ENCODE measurements around the gene UBAC1. TPM values are rescaled to one million over a fixed set of nuclear protein-coding genes. Genes with fewer than 3 reads are reported as not detected.
A peak's percentile ranks its signal among the peaks of the same experiment; 100 is the strongest.

UBAC1 gene, protein sequence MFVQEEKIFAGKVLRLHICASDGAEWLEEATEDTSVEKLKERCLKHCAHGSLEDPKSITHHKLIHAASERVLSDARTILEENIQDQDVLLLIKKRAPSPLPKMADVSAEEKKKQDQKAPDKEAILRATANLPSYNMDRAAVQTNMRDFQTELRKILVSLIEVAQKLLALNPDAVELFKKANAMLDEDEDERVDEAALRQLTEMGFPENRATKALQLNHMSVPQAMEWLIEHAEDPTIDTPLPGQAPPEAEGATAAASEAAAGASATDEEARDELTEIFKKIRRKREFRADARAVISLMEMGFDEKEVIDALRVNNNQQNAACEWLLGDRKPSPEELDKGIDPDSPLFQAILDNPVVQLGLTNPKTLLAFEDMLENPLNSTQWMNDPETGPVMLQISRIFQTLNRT
- total RNA-seq, result 49.3 and 51.9 TPM in 2 replicates
- long read RNA-seq, transcript UBAC1-201 (10 exons, 1,867 nt), result major isoform, 19 of 26 reads
- long read RNA-seq, partial matches to known transcripts, result 4 of 26 reads
- long read RNA-seq, other reads (novel, unspliced or antisense), result 3 of 26 reads

DNA sequence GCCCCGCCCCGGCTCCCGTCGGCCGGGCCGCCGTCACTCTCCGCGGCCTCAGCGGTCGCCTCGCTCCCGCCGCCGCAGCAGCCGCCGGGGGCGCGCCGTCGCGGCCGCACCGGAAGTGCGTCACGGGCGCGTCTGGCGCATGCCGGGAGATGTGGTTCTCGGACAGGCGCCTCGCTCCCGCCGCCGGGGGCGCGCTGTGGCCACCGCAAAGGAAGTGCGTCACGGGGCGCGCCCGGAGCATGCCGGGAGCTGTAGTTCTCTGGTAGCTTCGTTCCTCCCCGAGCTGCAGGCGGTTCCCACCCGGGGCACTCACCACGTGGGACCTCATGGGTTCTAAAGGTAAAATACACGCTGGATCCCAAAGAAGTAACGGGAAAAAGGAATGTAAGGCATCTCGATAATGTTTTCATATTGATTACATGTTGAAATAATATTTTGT, at the start of gene UBAC1:
UBAC1 (minus strand) TSS at position 97 of the 439 bp plus-strand sequence. CDS start 211 bp downstream, outside the sequence.
- Mint-ChIP-seq H3K36me3 (ENCODE audit: low read depth) (no peaks in the 10 kb centered on the region), H3K9me3 (no peaks in the 10 kb centered on the region), H3K27me3 (ENCODE audit: low read depth) (peaks cover 7% of the 10 kb centered on the region), H3K4me3 (peak within 1 kb of the TSS; percentile 85), H3K4me1 (peaks cover 24% of the 10 kb centered on the region), H3K27ac (ENCODE audit: unreplicated experiment) (no peak within 1 kb of the TSS)
- TF ChIP-seq, protein P1, sequence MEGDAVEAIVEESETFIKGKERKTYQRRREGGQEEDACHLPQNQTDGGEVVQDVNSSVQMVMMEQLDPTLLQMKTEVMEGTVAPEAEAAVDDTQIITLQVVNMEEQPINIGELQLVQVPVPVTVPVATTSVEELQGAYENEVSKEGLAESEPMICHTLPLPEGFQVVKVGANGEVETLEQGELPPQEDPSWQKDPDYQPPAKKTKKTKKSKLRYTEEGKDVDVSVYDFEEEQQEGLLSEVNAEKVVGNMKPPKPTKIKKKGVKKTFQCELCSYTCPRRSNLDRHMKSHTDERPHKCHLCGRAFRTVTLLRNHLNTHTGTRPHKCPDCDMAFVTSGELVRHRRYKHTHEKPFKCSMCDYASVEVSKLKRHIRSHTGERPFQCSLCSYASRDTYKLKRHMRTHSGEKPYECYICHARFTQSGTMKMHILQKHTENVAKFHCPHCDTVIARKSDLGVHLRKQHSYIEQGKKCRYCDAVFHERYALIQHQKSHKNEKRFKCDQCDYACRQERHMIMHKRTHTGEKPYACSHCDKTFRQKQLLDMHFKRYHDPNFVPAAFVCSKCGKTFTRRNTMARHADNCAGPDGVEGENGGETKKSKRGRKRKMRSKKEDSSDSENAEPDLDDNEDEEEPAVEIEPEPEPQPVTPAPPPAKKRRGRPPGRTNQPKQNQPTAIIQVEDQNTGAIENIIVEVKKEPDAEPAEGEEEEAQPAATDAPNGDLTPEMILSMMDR (conservative IDR thresholded peaks at IDR 0.05), result peak; percentile 44
- peak; percentile 86 for DNase-seq (ENCODE audit: low read depth, low spot score)

DNA sequence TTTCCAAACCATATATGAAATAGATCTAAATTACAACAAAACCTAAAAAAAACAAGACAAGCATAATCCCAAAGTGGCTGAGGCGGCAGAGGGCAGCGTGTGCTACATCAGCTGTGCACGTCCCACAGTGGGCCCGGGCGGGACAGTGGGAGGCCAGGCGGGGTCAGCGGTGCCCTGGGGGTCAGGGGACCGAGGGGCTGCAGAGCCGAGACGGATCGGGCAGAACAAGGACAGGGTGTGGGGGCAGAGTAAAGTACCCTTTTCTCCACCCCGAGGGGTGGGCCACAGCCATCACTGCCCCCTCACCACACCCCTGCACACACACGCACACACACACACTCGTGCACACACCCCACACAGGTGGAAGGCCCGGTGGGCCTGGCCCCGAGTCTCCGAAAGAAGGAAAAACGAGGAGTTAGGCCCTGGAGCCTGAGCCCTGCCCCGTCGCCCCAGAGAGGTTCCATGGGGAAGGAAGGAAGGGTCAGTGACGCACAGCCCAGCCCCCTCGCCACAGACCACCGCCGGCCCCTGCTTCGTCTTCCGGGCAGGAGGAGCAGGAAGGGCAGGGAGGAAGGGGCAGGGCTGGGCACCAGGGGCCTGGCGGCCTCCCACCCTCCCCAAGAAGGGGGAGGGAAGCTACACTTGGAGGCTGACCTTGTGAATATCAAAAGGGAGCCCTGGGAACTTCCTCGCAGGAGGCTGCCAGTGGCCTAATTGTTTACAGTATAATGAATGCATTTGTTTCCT, 49.6 kb upstream of the UBAC1 start:
- Mint-ChIP-seq H3K27me3 (ENCODE audit: low read depth) (no peaks in the 10 kb centered on the region), H3K4me1 (peaks cover 42% of the 10 kb centered on the region), H3K9me3 (no peaks in the 10 kb centered on the region), H3K4me3 (peak overlapping the region; percentile 27), H3K27ac (ENCODE audit: unreplicated experiment) (peak overlapping the region; percentile 86), H3K36me3 (ENCODE audit: low read depth) (no peaks in the 10 kb centered on the region)
- DNase-seq (ENCODE audit: low read depth, low spot score), result no peak
- TF ChIP-seq, protein P1 (conservative IDR thresholded peaks at IDR 0.05), result no peak

DNA sequence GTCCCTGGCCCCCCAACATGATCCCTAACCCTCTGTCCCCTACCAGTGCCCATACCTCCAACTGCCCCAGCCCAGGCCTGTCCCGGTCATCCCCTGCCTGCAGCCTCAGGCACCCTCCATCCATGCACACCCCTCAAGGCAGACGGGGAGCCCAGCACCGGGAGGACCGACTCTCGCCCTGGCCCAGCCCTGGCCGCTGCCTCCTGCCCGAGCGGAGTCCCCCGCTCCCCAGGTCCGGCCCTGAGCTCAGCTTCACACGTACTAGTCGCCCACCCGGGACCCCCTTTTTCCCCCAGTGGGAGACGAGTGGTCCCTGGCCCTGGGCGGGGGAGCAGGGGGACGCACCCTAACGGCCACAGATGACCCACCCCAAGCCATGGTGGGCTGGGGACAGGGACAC, 49.0 kb upstream of the UBAC1 start:
- Mint-ChIP-seq H3K36me3 (ENCODE audit: low read depth) (no peaks in the 10 kb centered on the region), H3K4me1 (peaks cover 42% of the 10 kb centered on the region), H3K27me3 (ENCODE audit: low read depth) (no peaks in the 10 kb centered on the region), H3K9me3 (no peaks in the 10 kb centered on the region), H3K4me3 (no peak overlapping the region), H3K27ac (ENCODE audit: unreplicated experiment) (peak overlapping the region; percentile 86)
- DNase-seq (ENCODE audit: low read depth, low spot score), result no peak
- TF ChIP-seq, protein P1 (conservative IDR thresholded peaks at IDR 0.05), result no peak

DNA sequence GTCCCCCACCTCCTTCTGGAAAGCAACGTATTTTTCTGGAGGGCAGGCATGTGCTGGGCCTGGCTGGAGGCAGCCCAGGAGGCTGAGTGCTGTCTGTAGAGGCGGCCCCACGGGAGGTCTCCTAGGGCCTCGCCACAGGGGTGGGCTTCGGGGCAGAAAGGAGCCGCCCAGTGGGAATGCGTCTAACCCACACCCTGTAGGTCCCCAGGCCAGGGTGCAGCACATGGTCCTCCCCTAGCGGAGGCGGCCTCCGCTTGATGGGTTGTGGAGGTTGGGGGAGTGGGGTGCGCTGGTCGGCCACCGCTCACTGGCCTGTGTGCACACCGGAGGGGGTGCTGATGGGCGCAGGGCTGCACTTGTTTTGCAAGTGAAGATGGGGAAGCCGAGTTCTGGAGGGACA, 48.3 kb upstream of the UBAC1 start:
- Mint-ChIP-seq H3K27ac (ENCODE audit: unreplicated experiment) (peak overlapping the region; percentile 19), H3K4me3 (no peak overlapping the region), H3K4me1 (peaks cover 42% of the 10 kb centered on the region), H3K9me3 (no peaks in the 10 kb centered on the region), H3K27me3 (ENCODE audit: low read depth) (no peaks in the 10 kb centered on the region), H3K36me3 (ENCODE audit: low read depth) (no peaks in the 10 kb centered on the region)
- no peak for DNase-seq (ENCODE audit: low read depth, low spot score)
- TF ChIP-seq, protein P1 (conservative IDR thresholded peaks at IDR 0.05), result no peak

DNA sequence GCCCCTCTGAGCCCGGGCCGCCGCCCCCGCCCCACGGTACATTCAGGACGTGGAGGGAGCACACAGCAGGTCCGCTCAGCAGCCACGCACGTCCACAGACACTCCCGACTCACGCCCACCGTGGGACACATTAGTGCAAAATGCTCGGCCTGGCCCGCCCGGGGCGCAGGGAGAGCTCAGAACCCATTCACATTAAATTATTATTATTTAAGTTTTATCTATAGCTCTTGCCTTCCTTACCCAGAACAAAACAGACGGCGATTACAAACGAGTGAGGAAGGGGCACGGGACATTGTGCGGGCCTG, 47.5 kb upstream of the UBAC1 start:
- Mint-ChIP-seq H3K27me3 (ENCODE audit: low read depth) (no peaks in the 10 kb centered on the region), H3K9me3 (no peaks in the 10 kb centered on the region), H3K27ac (ENCODE audit: unreplicated experiment) (no peak overlapping the region), H3K4me3 (peak overlapping the region; percentile 44), H3K36me3 (ENCODE audit: low read depth) (no peaks in the 10 kb centered on the region), H3K4me1 (peaks cover 42% of the 10 kb centered on the region)
- TF ChIP-seq, protein P1 (conservative IDR thresholded peaks at IDR 0.05), result no peak
- DNase-seq (ENCODE audit: low read depth, low spot score), result no peak

Data from neural crest cell (in vitro differentiated cells).